Testis (tissue), 3 donors: ENCODE data around the gene YY1AP1. TPM values are rescaled to one million over a fixed set of nuclear protein-coding genes. Genes with fewer than 3 reads are reported as not detected.

ENCODE experiments used
- DNase-seq: peaks from one replicate; pipeline ENCODE4 v3.0.0-alpha.2; 2019
- H3K27ac ChIP-seq, 2 donors: fragments of 200-600 bp; sonication (generic); one replicate each; pipeline ENCODE4 v1.5.1; 2019
- H3K27me3 ChIP-seq: fragments of 200-600 bp; sonication (generic); one replicate; pipeline ENCODE4 v1.5.1; 2019
- H3K36me3 ChIP-seq: fragments of 200-600 bp; sonication (generic); one replicate; pipeline ENCODE4 v1.5.1; 2017; ENCODE audit warnings: low read depth; ENCODE audit errors: missing control alignments
- H3K4me1 ChIP-seq: fragments of 200-600 bp; sonication (generic); one replicate; pipeline ENCODE4 v1.5.1; 2019
- H3K4me3 ChIP-seq, 2 donors: fragments of 200-600 bp; sonication (generic); one replicate each; pipeline ENCODE4 v1.5.1; 2017 to 2019
- H3K9me3 ChIP-seq: fragments of 200-600 bp; sonication (generic); one replicate; pipeline ENCODE4 v1.5.1; 2017
- CTCF ChIP-seq, 3 experiments: fragments of 450-650 bp in 2 of 3; fragments of 200-600 bp in 1 of 3; sonication (generic) in 1 of 3; IDR thresholded peaks; one replicate each; pipeline ENCODE4 v1.5.1; 2016 to 2019; ENCODE audit warnings: antibody characterized with exemption in 3 of 3, mild to moderate bottlenecking in 2 of 3, moderate library complexity in 1 of 3
- POLR2A ChIP-seq: fragments of 450-650 bp; IDR thresholded peaks from one replicate; pipeline ENCODE4 v1.6.1; 2017; ENCODE audit warnings: antibody characterized with exemption, mild to moderate bottlenecking, moderate library complexity
- WGBS, 2 donors: methylation state at CpG; one replicate each; pipeline ENCODE4 v1.1.5; 2018; 5-methylcytosine and 5-hydroxymethylcytosine counted together
- intact Hi-C: fragments of 100-400 bp; cut with DNase I; formaldehyde crosslinking; loops from one replicate; pipeline ENCODE4 v1.15.1; 2023; ENCODE audit warnings: low total_unique reads
- polyA plus RNA-seq: library from polyadenylated mRNA; stranded (reverse); fragments of 350-450 nt; fragmentation: Illumina TruSeq; extraction: RNeasy Lipid Tissue Mini Kit (QIAGEN cat#74804); gene quantifications from one replicate; pipeline ENCODE4 v1.2.3, GENCODE V29; 2014; ENCODE audit warnings: low read depth, low replicate concordance; ENCODE audit not compliant: insufficient read depth
- total RNA-seq, 2 donors: library from RNA; depleted of rRNA; stranded (reverse); fragments of >200 nt; gene quantifications; one replicate each; pipeline ENCODE4 v1.2.3, GENCODE V29; 2016

YY1AP1 gene
- total and polyA plus RNA-seq, 3 donors from 2014 or later: 171 to 219 (median 205) TPM

DNA sequence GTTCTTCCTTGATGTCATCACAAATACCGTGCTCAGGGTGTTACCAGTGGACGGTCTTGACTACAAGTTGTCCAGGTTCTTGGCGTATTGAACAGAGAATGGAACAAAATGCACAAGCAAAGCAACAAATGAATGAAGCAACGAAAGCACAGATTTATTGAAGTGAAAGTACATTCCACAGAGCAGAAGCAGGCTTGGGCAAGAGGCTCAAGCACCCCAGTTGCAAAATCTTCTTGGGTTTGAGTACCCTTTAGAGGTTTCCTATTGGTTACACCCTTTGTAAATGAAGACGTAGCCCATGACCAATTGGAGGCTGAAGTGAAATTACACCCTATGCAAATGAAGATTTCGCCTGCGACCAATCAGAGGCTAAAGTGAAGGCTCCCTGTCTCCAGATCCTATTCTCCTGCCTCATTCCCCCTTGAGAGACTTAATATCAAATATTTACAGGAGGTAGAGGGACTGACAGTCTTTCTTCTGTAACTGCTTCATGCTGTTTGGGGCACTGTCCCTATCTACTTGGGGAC, 38.3 kb downstream of the YY1AP1 start:
- TF ChIP-seq CTCF (IDR thresholded peaks at IDR 0.05): no peak
- no peak for TF ChIP-seq POLR2A
- Histone ChIP-seq H3K27ac (no peak overlapping the region), H3K36me3 (no peaks in the 10 kb centered on the region), H3K9me3 (no peaks in the 10 kb centered on the region), H3K4me3 (no peak overlapping the region), H3K4me1 (no peaks in the 10 kb centered on the region), H3K27me3 (no peaks in the 10 kb centered on the region)
- DNase-seq: no peak
- intact Hi-C loops: no loop called here
- 84 to 86% methylated on average over 7 of the region's 7 CpGs for WGBS, 2 donors

DNA sequence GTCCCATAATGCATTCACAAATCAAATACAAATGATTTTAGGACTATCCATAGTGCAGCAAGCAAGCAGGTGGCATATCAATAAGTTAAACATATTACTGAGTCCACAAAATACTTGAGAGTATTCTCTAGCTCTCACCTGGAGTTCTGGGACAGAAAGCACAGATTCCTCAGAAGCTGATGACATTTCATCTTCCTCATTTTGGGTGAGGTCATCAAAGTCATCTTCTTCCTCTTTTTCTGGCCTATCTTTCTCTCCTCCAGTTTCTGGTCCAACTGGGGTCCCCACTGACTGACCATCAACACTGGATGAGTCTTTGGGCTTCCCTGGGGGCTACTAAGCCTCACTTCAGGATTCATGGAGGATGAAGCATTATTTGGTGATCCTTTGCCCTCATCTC, 38.9 kb downstream of the YY1AP1 start:
- intact Hi-C loops: no loop called here
- H3K4me3 ChIP-seq: no peak overlapping the region
- DNase-seq: no peak
- no peaks in the 10 kb centered on the region for H3K36me3 ChIP-seq
- no peak overlapping the region for H3K27ac ChIP-seq
- H3K4me1 ChIP-seq: no peaks in the 10 kb centered on the region
- no peaks in the 10 kb centered on the region for H3K27me3 ChIP-seq
- no peaks in the 10 kb centered on the region for H3K9me3 ChIP-seq
- no peak for TF ChIP-seq POLR2A
- no peak for TF ChIP-seq CTCF (IDR thresholded peaks at IDR 0.05)

GRCh38 chr1:155648207-155649147, 40.1 kb downstream of the YY1AP1 start:
- no peak for DNase-seq
- Histone ChIP-seq H3K36me3 (no peaks in the 10 kb centered on the region), H3K27ac (no peak overlapping the region), H3K9me3 (no peaks in the 10 kb centered on the region), H3K27me3 (no peaks in the 10 kb centered on the region), H3K4me1 (no peaks in the 10 kb centered on the region), H3K4me3 (no peak overlapping the region)
- intact Hi-C loops: no loop called here
- no peak for TF ChIP-seq CTCF (IDR thresholded peaks at IDR 0.05)
- no peak for TF ChIP-seq POLR2A
- WGBS, 2 donors: 63 to 75% methylated on average over 11 of the region's 11 CpGs

- H3K27ac ChIP-seq: no peak overlapping the region
- H3K27me3 ChIP-seq: no peaks in the 10 kb centered on the region
- H3K4me3 ChIP-seq: no peak overlapping the region
- TF ChIP-seq CTCF (IDR thresholded peaks at IDR 0.05) (no peak), POLR2A (no peak)
- no peak for DNase-seq
- no peaks in the 10 kb centered on the region for H3K4me1 ChIP-seq
- H3K36me3 ChIP-seq: no peaks in the 10 kb centered on the region
- no peaks in the 10 kb centered on the region for H3K9me3 ChIP-seq
- intact Hi-C loops: no loop called here
- whole genome bisulfite sequencing, 2 donors: 83 to 100% methylated on average over 2 of the region's 2 CpGs
Measured at GRCh38 chr1:155646307-155646706, 42.3 kb downstream of the YY1AP1 start.
